ENCODE data around the gene DGAT2.
"Not testable (repeated sequence)": the region's sequence is repeated elsewhere in the genome, so short reads cannot be mapped to it uniquely, and the experiment has no call there.

The DGAT2 gene

GRCh38 chr11:75754933-75755332 is 13.6 kb upstream of the DGAT2 start:
- not testable (repeated sequence) for DNase-seq

DNA sequence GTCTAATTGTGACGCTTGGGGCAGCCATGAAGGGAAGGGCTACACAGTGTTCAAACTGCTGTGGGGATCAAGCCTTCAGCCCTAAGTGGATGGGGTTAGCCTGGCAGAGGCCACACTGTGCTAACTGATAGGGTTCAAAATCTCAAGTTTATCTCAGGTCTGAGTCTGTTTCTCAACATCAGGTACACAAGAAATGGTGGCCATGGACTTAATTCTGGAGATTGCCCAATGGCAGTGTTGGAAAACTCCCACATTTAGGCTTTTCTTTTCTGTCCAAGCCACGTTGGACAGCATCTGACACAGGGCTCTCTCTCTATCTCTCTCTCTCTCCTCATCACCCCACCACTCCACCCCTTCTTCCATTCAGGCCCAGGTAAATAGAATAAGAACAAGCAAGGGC is 10.9 kb upstream of the DGAT2 start:
- DNase-seq = no peak

- DNase-seq = no peak
These were observed 8.7 kb upstream of the DGAT2 start for GRCh38 chr11:75759832-75760231.

- DNase-seq = no peak
These were observed 8.3 kb upstream of the DGAT2 start for GRCh38 chr11:75760243-75760642.

DNA sequence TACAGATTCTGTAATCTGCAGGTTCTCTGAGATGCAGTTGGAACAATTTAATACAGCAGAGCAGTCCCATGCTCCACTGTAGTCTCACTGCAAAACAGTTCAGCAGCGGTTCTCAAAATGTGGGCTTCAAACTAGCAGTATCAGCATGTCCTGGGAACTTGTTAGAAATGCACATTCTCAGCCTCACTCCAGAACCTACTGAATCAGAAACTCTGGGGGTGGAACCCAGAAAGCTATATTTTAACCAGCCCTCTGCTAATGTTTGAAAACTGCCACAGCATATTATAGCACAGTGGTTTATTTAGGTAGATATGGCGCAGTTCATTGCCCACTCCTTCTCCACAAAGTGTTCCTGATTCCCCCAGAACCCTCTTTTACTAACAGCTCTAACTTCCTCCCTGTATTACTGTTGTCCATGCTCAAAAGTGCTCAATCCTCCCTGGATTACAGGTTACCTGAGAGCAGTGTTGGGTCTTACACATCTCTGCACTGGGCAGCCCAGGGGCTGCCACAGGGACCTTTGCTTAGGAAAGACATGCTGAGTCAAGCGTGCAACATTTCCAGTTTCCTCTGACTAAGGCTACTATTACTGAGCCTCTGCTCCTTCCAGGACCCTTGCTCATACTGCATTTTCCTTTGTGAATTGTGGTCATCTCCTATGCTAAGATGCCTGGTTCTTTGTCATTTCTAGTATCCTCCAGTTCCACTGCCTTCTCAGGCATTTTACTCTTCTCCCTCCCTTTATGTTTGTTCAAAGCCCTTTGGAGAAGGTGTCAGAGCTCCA is 7.7 kb upstream of the DGAT2 start:
- DNase-seq = no peak

DNA sequence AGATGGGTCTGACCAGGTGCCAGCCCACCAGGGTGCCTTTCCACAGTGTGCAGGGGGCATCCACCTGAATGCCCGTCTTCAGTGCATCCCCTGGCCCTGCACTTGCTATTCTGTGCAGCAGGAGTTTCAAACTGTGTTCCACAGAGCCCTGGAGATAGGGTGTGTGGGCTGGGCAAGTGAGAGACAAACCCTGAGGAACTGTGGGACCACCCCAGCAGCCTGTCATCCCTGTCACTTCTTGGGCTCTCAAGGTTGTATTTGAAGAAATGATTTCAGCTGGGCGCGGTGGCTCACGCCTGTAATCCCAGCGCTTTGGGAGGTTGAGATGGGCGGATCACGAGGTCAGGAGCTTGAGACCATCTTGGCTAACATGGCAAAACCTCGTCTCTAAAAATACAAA is 6.4 kb upstream of the DGAT2 start:
- DNase-seq = no peak

GRCh38 chr11:75762885-75763284 is 5.7 kb upstream of the DGAT2 start:
- no peak for DNase-seq

DNA sequence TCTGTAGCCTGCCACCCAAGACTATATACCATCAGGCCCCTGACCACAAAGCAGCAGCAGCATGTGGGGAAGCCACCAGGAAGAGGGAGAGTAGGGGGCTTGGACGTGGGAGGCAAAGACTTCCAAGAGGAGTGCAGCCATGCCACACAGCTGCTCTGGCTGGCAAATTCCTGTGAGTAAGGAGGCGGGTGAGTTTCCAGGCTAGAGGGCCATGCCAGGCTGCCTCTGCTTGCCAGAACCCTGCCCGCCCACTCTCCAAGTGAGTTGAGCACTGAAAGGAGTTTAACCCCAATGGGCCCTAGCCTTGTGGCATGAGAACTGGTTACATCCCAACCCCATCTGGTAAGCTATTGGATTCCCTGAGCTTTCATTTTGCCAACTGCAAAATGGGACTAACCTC is 4.7 kb upstream of the DGAT2 start:
- DNase-seq = no peak

- no peak for DNase-seq
These were observed 3.5 kb upstream of the DGAT2 start for GRCh38 chr11:75765116-75765515.

- DNase-seq = no peak
These were observed 1.9 kb upstream of the DGAT2 start for GRCh38 chr11:75766443-75767227.

DNA sequence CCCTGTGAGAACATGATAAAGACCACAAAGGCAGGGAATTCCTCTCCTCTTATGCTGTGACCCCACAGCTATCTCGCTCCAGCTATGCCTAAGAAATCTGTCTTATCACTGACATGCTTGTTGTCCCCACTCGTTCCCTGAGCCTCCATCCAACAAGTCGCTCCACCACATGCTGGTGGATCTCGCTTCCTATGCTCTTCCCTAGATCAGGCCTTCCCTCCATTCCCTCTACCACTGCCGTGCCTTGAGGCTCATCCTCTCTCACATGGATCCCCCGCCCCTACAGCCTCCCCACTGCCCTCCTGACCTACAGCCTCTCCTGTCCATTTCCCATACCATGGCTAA is 1.4 kb upstream of the DGAT2 start:
- no peak for DNase-seq

DNA sequence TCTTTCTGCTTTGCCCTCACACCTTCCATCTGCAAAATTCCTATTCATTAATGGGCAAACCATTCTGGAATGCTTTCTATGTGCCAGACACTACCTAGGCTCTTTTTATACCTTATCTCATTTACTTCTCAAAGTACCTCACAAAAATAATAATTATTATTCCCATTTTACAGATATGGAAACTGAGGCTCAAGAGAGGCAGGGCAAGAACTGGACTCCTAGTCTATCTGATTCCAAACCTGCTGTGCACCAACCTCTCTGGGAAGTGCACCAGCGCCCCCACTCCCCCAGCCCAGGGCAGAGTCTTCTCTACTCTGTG is 826 bp upstream of the DGAT2 start:
- DNase-seq = no peak

- no peak for DNase-seq
These were observed 562 bp downstream of the DGAT2 start for GRCh38 chr11:75768909-75769771.

- no peak for DNase-seq
These were observed 1.5 kb downstream of the DGAT2 start for GRCh38 chr11:75770102-75770501.

- no peak for DNase-seq
These were observed 3.2 kb downstream of the DGAT2 start for GRCh38 chr11:75771646-75772410.

- DNase-seq = no peak
These were observed 5.2 kb downstream of the DGAT2 start for GRCh38 chr11:75773595-75774353.

DNA sequence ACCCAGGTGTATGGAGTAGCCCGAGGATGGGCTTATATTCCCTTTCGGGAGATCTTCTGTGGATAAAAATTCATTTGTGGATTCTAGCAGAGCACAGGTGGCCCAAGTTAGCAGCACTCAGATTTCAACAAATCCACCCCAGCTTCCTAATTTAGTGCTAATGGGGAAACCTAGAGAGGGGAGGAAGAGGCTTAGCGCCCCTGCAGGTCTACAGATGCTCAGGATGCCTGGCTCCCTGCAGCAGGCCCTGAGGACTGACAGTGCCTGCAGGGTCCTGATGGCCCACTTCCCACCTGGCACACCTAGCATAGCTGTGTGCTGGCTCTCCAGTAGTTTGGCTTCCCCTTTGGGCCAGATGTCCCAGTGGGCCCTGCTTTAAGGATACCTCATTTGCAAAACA is 6.5 kb downstream of the DGAT2 start:
- no peak for DNase-seq

DNA sequence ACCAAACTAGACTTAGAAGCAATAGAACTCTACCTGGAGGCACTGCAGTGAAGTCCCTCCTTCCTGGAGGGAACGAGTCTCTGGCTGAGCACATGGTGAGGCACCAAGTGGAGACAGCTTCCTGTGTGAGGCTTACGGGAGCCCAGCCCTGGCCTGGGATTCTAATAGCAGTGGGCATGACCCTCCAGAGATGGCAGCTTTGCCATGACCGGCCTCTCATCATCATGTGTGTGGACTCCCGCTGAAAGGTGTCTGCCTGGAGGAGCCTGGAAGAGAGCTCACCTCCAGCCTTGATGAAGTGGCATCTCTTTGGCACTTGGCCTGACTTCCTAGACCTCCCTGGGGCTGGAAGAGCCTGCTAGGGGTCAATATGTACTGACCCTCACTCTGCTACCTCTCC is 8.0 kb downstream of the DGAT2 start:
- DNase-seq = no peak

DNA sequence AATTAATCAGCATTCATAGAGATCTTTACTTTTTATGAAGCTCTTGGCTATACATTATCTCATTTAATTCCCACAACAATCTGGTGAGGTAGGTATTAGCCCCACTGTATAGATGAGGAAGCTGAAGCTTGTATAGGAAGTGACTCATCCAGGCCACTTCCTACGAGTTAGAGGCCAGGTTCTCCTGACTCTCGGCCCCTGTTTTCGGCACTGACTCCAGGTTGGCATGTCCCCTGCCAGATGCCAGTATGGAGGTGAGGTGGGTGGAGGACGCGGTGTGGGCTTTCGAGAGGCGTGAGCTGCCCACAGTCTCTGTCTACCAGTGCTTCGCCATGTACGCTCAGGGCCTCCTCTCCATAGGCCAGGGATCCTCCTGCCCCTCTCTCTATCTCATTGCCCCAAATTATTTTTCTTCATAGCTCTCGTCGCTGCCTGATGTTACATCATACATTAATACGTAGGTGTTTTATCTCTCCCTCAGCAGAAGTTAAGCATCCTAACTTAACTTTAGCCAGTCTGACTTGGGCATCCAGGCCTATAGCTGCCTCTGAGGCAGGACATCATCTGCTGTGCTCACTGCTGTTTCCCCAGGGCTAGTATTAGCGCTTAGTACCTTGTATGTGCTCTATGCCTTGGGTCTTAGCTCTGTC is 9.0 kb downstream of the DGAT2 start:
- no peak for DNase-seq

DNA sequence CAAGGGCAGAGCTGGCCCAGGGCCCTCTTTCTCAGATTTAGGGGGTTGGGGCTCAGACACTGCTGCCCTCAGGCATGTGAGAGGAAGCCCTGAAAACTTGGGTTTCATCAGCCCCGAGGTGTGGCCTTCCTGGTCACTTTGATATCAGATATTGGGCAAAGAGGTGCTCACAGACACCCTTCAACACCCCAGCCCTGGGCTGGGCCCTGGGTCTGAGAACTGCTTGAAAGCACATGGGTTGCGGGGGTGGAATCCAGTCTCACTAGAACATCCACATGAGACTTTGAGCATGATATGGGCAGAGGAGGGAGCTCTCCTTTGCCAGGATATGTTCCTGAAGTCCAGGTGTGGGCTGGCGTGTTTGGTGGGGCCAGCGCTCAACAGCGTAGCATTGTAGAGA is 10.4 kb downstream of the DGAT2 start:
- DNase-seq = no peak

DNA sequence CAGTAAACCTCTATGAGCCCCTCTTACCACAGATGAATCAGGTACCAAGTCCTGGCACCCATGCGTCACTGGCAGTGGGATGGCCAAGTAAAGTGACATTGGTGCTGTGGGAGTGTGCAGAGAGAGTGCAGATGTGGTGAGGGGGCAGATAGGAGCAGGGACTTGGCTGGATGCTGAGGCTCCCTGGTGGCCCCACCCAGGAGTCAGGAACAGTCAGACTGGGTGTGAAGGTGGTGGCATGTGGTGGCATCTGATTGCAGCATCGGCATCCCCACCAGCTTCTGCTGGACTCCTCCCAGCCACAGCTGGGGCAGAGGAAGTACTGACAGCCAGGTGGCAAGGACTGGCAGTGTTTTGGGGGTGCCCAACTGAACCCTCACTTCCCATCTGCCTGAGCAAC is 11.4 kb downstream of the DGAT2 start:
- DNase-seq = no peak

DNA sequence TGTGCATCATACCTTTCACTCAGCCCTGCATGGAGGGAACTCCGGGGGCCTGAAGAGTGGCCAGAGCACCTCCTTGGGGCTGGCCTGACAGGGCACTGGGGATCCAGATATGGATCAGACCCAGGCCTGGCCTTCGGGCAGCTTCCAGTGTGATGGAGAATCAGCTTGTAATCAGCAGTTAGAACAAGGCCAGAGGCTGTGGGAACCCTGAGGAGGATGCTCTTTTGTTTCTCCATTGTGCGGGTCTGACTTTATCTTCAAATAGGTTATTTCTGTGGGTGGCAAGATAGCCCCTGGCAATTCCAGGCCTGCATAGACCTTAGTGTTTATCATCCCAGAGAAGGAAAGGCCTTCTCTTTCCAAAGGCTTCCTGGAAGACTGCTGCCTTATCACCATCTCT is 12.3 kb downstream of the DGAT2 start:
- DNase-seq = no peak
